Mucosa of descending colon (tissue), 3 donors: Measurements from ENCODE around the gene LGALS7B. TPM values are rescaled to one million over a fixed set of nuclear protein-coding genes. Genes with fewer than 3 reads are reported as not detected.
A peak's percentile ranks its signal among the peaks of the same experiment; 100 is the strongest.
"Not testable (repeated sequence)": the region's sequence is repeated elsewhere in the genome, so short reads cannot be mapped to it uniquely, and the experiment has no call there.

Experiments used
- ATAC-seq: fragments of 200-7000 bp; cut with Tn5 transposase; one replicate; pipeline ENCODE4 v1.9.1; 2020; ENCODE audit warnings: mild to moderate bottlenecking, moderate library complexity
- DNase-seq, 3 donors: peaks; one replicate each; pipeline ENCODE4 v3.0.0-alpha.2; 2020
- H3K36me3 ChIP-seq: fragments of 200-600 bp; one replicate; pipeline ENCODE4 v1.8.0; 2021; ENCODE audit warnings: low read depth, mild to moderate bottlenecking
- H3K4me1 ChIP-seq: fragments of 200-600 bp; one replicate; pipeline ENCODE4 v1.8.0; 2021; ENCODE audit warnings: low read depth, mild to moderate bottlenecking
- H3K4me3 ChIP-seq: fragments of 200-600 bp; one replicate; pipeline ENCODE4 v1.8.0; 2021; ENCODE audit warnings: mild to moderate bottlenecking
- H3K9me3 ChIP-seq: fragments of 200-600 bp; one replicate; pipeline ENCODE4 v1.8.0; 2021; ENCODE audit warnings: mild to moderate bottlenecking
- intact Hi-C, 2 donors: fragments of 100-400 bp; cut with DNase I in 1 of 2; cut with micrococcal nuclease in 1 of 2; formaldehyde crosslinking; loops; one replicate each; pipeline versions ENCODE4 v1.11.0 to v1.11.1; 2022; cut with DNase I, micrococcal nuclease
- total RNA-seq, 3 donors: library from RNA; stranded (reverse); fragmentation: NEBNext Ultra II Directional in 2 of 3; extraction: Animal tissue kit (Norgen Biotek cat#: 25700) in 2 of 3; gene quantifications; one replicate each; pipeline versions ENCODE4 v1.2.1 to v1.2.4, GENCODE V29; 2021 to 2023
- TF ChIP-seq, protein P1 (sequence below): fragments of 200-600 bp; IDR thresholded peaks from one replicate; pipeline ENCODE4 v1.8.0; 2022; ENCODE audit warnings: antibody characterized with exemption, mild to moderate bottlenecking
- donor health status: DM: no; HTN: no; CAD: no; lungs with moderate emphysema.
- donor health status: DM: no; HTN: no; CAD: no.
- donor health status: DM: no; HTN: yes; CAD: no.

The LGALS7B gene
- total RNA-seq, 3 donors from 2014 or later: not detected

DNA sequence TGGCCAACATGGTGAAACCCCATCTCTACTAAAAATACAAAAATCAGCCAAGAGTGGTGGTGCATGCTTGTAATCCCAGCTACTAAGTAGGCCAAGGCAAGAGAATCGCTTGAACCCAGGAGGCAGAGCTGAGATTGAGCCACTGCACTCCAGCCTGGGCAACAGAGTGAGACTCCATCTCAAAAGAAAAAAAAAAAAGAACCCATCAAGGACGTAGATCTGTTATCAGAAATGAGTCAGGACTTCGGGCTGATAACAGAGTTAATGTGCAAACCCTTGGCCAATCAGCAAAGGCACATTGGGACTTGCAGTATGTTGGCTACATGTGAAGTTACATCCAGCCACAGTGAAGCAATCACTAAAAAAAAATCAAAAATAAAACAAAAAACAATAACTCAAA is 4.8 kb upstream of the LGALS7B start:
- DNase-seq (no peak), ATAC-seq (peak; percentile 92)
- TF ChIP-seq, protein P1, sequence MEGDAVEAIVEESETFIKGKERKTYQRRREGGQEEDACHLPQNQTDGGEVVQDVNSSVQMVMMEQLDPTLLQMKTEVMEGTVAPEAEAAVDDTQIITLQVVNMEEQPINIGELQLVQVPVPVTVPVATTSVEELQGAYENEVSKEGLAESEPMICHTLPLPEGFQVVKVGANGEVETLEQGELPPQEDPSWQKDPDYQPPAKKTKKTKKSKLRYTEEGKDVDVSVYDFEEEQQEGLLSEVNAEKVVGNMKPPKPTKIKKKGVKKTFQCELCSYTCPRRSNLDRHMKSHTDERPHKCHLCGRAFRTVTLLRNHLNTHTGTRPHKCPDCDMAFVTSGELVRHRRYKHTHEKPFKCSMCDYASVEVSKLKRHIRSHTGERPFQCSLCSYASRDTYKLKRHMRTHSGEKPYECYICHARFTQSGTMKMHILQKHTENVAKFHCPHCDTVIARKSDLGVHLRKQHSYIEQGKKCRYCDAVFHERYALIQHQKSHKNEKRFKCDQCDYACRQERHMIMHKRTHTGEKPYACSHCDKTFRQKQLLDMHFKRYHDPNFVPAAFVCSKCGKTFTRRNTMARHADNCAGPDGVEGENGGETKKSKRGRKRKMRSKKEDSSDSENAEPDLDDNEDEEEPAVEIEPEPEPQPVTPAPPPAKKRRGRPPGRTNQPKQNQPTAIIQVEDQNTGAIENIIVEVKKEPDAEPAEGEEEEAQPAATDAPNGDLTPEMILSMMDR: no peak
- H3K36me3 ChIP-seq: no peaks in the 10 kb centered on the region
- no peaks in the 10 kb centered on the region for H3K4me1 ChIP-seq
- no peak overlapping the region for H3K4me3 ChIP-seq
- intact Hi-C loops: no loop called here
- H3K9me3 ChIP-seq: no peaks in the 10 kb centered on the region

DNA sequence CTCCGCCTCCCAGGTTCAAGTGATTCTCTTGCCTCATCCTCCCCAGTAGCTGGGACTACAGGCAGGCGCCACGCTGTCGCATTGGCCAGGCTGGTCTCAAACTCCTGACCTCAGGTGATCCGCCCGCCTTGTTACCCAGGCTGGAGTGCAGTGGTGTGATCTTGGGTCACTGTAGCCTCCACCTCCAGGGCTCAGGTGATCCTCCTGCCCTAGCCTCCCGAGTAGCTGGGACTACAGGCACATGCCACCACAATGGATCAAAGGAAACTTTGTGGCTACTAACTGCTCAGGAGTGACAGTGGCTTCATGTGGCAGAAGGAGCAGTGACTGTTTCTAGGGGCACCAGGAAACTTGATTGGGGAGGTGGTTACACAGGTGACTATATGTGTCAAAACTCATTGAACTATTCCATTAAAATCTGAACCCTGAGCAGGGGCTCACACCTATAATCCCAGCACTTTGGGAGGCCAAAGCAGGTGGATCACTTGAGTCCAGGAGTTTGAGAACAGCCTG is 3.8 kb upstream of the LGALS7B start:
- Histone ChIP-seq H3K4me1 (no peaks in the 10 kb centered on the region), H3K9me3 (no peaks in the 10 kb centered on the region), H3K4me3 (no peak overlapping the region), H3K36me3 (no peaks in the 10 kb centered on the region)
- DNase-seq (no peak), ATAC-seq (no peak)
- TF ChIP-seq, protein P1: no peak
- intact Hi-C loops: no loop called here

DNA sequence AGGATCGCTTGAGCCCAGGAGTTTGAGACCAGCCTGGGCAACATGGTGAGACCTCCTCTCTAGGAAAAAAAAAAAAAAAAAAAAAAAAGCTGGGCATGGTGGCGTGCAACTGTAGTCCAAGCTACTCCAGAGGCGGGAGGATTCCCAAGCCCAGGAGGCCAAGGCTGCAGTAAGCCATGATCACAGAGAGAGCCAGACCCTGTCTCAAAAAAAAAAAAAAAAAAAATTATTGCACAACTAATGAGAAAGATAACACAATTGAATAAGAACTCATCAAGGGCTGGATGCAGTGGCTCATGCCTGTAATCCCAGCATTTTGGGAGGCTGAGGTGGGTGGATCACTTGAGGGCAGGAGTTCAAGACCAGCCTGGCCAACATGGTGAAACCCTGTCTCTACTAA is 2.9 kb upstream of the LGALS7B start:
- ATAC-seq, intact Hi-C loops, H3K36me3 ChIP-seq, DNase-seq, H3K9me3 ChIP-seq, H3K4me1 ChIP-seq, H3K4me3 ChIP-seq: not testable (repeated sequence)

DNA sequence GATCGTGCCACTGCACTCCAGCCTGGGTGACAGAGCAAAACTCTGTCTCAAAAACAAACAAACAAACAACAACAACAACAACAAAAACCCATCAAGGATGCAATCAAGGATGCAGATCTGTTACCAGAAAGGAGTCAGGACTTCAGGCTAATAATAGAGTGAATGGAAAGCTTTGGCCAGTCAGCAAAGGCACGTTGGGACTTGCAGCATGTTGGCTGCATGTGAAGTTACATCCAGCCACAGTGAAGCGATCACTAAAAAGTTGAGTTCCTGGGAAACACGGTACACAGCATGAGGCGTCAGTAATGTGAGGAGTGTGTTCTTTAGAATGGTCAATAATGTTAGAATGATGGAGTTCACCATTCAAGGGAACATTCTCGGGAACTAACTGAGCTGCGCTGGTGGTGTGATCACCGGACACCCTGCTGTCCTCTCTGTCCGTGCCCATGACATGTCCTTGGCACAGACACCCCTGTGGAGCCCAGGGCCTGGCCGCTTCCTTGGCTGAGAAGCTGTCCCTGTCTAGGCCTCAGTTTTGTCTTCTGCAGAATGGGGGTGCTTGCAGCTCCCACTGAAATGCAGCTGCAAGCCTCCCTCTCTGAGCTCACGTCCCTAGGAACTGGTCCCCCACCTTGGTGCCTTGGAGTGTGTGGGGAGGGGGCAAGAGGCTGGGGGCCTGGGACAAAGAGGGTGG is 2.3 kb upstream of the LGALS7B start:
- DNase-seq (no peak), ATAC-seq (no peak)
- Histone ChIP-seq H3K4me1 (no peaks in the 10 kb centered on the region), H3K4me3 (no peak overlapping the region), H3K9me3 (no peaks in the 10 kb centered on the region), H3K36me3 (no peaks in the 10 kb centered on the region)
- TF ChIP-seq, protein P1: no peak
- intact Hi-C loops: no loop called here

DNA sequence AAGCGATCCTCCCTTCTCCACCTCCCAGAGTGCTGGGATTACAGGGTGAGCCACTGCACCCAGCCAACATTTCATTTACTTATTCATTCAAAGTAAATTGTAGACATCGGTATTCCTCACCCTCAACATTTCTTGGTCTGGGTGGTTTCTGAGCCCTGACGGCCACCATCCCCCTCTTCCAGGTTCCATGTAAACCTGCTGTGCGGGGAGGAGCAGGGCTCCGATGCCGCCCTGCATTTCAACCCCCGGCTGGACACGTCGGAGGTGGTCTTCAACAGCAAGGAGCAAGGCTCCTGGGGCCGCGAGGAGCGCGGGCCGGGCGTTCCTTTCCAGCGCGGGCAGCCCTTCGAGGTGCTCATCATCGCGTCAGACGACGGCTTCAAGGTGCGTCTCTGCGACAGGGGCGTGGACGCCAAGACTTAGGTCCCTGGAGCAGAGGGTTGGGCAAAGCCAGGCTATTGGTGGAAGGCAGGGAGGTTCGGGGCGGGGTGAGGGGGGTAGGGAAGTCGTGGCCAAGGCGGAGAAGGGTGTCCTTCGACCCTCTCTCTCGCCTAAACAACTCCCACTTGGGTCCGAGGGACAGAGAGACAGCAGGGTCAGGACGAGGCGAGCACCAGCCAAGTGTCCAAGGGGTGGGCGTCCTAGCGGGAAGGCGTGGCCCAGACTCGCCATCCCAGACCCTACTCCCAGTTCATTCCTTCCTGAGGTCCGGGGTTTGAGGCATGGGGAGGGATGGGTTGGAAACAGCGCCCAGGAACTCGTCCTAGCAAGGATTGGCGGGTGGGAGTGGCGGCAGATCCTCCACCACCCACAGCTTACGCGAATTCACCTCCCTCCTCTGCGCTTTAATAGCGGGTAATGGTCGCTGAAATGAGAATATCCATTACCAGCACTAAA is 1.8 kb downstream of the LGALS7B start:
- ATAC-seq: peak; percentile 33
- H3K4me1 ChIP-seq, H3K36me3 ChIP-seq, H3K4me3 ChIP-seq, intact Hi-C loops, DNase-seq, H3K9me3 ChIP-seq: not testable (repeated sequence)

DNA sequence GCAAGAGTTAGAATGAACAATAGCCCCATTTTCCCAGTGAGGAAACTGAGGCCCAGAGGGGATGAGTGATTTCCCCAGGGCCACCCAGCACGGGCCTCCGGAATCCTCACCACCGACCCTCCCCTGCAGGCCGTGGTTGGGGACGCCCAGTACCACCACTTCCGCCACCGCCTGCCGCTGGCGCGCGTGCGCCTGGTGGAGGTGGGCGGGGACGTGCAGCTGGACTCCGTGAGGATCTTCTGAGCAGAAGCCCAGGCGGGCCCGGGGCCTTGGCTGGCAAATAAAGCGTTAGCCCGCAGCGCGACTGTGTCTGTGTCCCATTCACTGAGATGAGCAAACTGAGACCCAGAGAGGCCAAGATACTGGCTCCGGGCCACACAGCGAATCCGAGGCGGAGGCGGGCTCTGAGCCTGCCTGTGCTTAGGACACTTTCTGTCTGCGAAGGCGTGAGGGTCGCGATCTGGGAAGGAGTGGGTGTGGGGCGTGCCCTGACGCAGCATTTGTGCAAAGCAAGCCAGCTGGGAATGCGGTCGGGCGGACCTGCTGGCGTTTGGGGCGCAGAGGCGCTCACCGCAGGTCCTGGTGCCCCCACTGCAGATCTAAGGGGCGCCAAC is 2.6 kb downstream of the LGALS7B start:
- peak; percentile 85 for ATAC-seq
- intact Hi-C loops, DNase-seq, H3K36me3 ChIP-seq, H3K4me3 ChIP-seq, H3K4me1 ChIP-seq, H3K9me3 ChIP-seq: not testable (repeated sequence)
